ENCODE measurements around the gene CDK4. TPM values are rescaled to one million over a fixed set of nuclear protein-coding genes. Genes with fewer than 3 reads are reported as not detected.
A peak's percentile ranks its signal among the peaks of the same experiment; 100 is the strongest.

CDK4 gene
- total and polyA plus RNA-seq, 2 of the 4 experiments (the other 2 are of a cell fraction) = 261 to 297 TPM

DNA sequence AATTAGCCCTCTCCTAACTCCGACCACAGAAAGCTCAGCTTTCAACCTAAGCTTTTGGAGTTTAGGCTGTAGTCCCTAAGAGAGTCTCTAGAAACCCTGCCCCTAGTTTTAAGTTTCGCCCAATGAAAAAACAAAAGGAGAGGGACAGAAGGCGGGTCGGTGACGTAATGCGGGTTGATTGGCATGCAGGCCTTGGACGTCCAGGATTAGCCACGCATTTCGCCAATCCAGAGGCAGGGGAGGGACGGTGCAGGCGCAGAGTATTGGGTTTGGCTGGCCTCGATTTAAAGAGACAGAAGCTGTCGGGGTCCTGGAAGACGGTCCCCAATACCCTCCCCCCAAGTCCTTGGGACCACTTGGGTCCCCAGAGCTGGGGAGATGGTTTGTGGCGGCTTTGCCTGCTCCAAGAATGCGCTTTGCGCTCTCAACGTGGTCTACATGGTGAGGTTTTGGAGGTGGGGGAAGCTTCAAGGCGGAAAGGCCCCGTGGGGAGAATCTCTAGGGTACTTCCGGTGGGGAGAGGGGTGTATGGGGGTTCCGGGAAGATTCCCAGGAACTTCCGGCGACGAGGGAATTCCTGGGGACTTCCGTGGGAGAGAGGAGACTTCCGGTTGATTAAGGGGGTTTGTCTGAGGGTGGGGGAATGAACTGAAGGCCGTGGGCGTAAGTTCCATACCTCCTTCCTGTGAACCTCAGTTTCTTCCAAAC is 7.2 kb downstream of the CDK4 start, which contains the start of gene TSPAN31:
TSPAN31 (plus strand) TSS at position 263 of the 708 bp plus-strand sequence; CDS start at position 379, 116 bp downstream.
- intact Hi-C loops (cut with micrococcal nuclease) = no loop called here
- H4K5ac ChIP-seq (ENCODE audit: low read depth, low read length) = peak within 1 kb of the TSS; percentile 91

More for the DNA sequence above, 7.2 kb downstream of the CDK4 start, which contains the start of gene TSPAN31:
- Histone ChIP-seq H4K91ac (ENCODE audit: insufficient read depth, low read depth, low read length) (peak within 1 kb of the TSS; percentile 96), H3K56ac (ENCODE audit: extremely low read depth, insufficient read depth, low read length) (peak within 1 kb of the TSS; percentile 97), H3K36me3 (ENCODE audit: control insufficient read depth, insufficient read depth, low read length) (peaks cover 14% of the 10 kb centered on the region), H3K14ac (replicated peaks; ENCODE audit: low read depth, low read length) (peak within 1 kb of the TSS; percentile 100), H2BK5ac (ENCODE audit: low read depth, low read length, poor library complexity, severe bottlenecking) (peak within 1 kb of the TSS; percentile 92), H3K4me1 (ENCODE audit: control insufficient read depth, insufficient read depth, low read length) (peaks cover 3% of the 10 kb centered on the region), H2AK9ac (replicated peaks; ENCODE audit: low read depth, low read length, poor library complexity) (peak within 1 kb of the TSS; percentile 99), H3K18ac (ENCODE audit: low read depth, low read length) (peak within 1 kb of the TSS; percentile 89), H3K9me3 (ENCODE audit: control insufficient read depth, insufficient read depth, low read length) (no peaks in the 10 kb centered on the region), H3K4me2 (ENCODE audit: low read depth, low read length) (peak within 1 kb of the TSS; percentile 94), H2AK5ac (ENCODE audit: low read depth, low read length) (peak within 1 kb of the TSS; percentile 98), H2AFZ (replicated peaks; ENCODE audit: low read length, poor library complexity) (peak within 1 kb of the TSS; percentile 96), H3K27ac (ENCODE audit: insufficient read depth, low read length) (peak within 1 kb of the TSS; percentile 93), H4K8ac (ENCODE audit: low read depth in 2 of 2, low read length in 2 of 2) (peak within 1 kb of the TSS; percentile 74 to 100), H3K9me1 (ENCODE audit: insufficient read depth, low read length) (peaks cover 6% of the 10 kb centered on the region), H3K4ac (ENCODE audit: low read depth, low read length) (peak within 1 kb of the TSS; percentile 100), H2BK120ac (ENCODE audit: low read depth, low read length) (peak within 1 kb of the TSS; percentile 83), H3K23ac (ENCODE audit: low read depth, low read length) (peak within 1 kb of the TSS; percentile 98), H2BK15ac (ENCODE audit: low read depth, low read length) (peak within 1 kb of the TSS; percentile 9; the same call in 1 of the 3 replicates), H3K4me3 (ENCODE audit: insufficient read depth, low read depth, low read length) (peak within 1 kb of the TSS; percentile 69), H2BK20ac (ENCODE audit: low read depth, low read length) (peak within 1 kb of the TSS; percentile 28; the same call in 1 of the 2 replicates), H3K79me1 (ENCODE audit: low read depth in 1 of 2, low read length in 2 of 2) (peaks cover 13 to 36% of the 10 kb centered on the region in 2 experiments; a peak in 3 of 4 replicates), H3K9ac (ENCODE audit: low read depth, low read length) (peak within 1 kb of the TSS; percentile 90), H3K27me3 (ENCODE audit: control insufficient read depth, insufficient read depth, low read length) (peaks cover 22% of the 10 kb centered on the region), H4K20me1 (ENCODE audit: insufficient read depth, low read length) (no peaks in the 10 kb centered on the region)
- WGBS, 2 experiments (ENCODE audit: extremely low coverage in 2 of 2, insufficient read length in 1 of 2) = 0% methylated on average over 12 of the region's 29 CpGs; no CpG with 5 or more reads in 1 of the 2 experiments
- ATAC-seq (ENCODE audit: low read depth) (peak; percentile 95), DNase-seq (peak; percentile 99)
- ChIA-PET CTCF (interaction anchor here (1.9 kb wide), 1 partner anchor 9 kb away, joined by 6 read pairs; no protein-coding TSS in a partner anchor), POLR2A (ENCODE audit: unreplicated experiment) (interaction anchor here (1.0 to 1.1 kb wide), 2 partner anchors 19 to 27 kb away, joined by 4 to 5 read pairs; partner anchors contain the start of genes EEF1AKMT3 and METTL1)
- no TSS peak for BruUV-seq (replicated peaks)
- in situ Hi-C loops (cut with MboI; ENCODE audit: low sequenced_read_pairs) = no loop called here
- TF ChIP-seq RCOR1 (IDR thresholded peaks at IDR 0.05; ENCODE audit: insufficient replicate concordance, low read length) = no peak
- TF ChIP-seq POLR2A (IDR thresholded peaks at IDR 0.05; ENCODE audit: low read depth, low read length) = peak; percentile 81; the same call in 1 of the 2 replicates
- TF ChIP-seq CHD1 (IDR thresholded peaks at IDR 0.05; ENCODE audit: low read depth, low read length) = peak; percentile 81; the same call in 1 of the 2 replicates
- TF ChIP-seq RFX5 (IDR thresholded peaks at IDR 0.05; ENCODE audit: low read depth, low read length) = peak; percentile 44; the same call in 1 of the 2 replicates
- peak; percentile 86 for TF ChIP-seq CEBPB (IDR thresholded peaks at IDR 0.05; ENCODE audit: low read depth, low read length)
- TF ChIP-seq MAZ (IDR thresholded peaks at IDR 0.05; ENCODE audit: borderline replicate concordance, low read depth, low read length) = peak; percentile 43; the same call in 1 of the 2 replicates
- dilution Hi-C loops (cut with HindIII; ENCODE audit: low sequenced_read_pairs, unreplicated experiment) = no loop called here

Measured in IMR-90 (cell line).